K562 (cell line): ENCODE data around the gene FBXO11. TPM values are rescaled to one million over a fixed set of nuclear protein-coding genes. Genes with fewer than 3 reads are reported as not detected.
A peak's percentile ranks its signal among the peaks of the same experiment; 100 is the strongest.

ENCODE experiments used
- ATAC-seq: fragments of 200-7000 bp; cut with Tn5 transposase; 3 replicates; pipeline ENCODE4 v1.9.1; 2020; ENCODE audit warnings: moderate library complexity
- BruUV-seq: library from RNA; stranded (reverse); fragments of 400-500 nt; replicated peaks from 2 replicates; lab custom pipeline; 2021; lab: Mats Ljungman, UMichigan
- CTCF ChIA-PET: fragments of 300-600 bp; formaldehyde crosslinking; extraction: SDS; loops from one replicate; lab custom pipeline; 2021; ENCODE audit warnings: low intra/inter-chr PET ratio; lab: Yijun Ruan, JAX
- POLR2A ChIA-PET: fragments of 300-600, 350-650 bp; sonication (Branson Sonifier 250); formaldehyde crosslinking; extraction: SDS; loops from one replicate; lab custom pipeline; 2021; ENCODE audit warnings: antibody characterized with exemption, inconsistent platforms; lab: Yijun Ruan, JAX
- DNase-seq, 4 experiments: peaks; one replicate each; pipeline versions ENCODE4 v3.0.0 to v3.0.0-alpha.2; 2011 to 2018; ENCODE audit warnings: low spot score in 3 of 4, mixed read lengths in 3 of 4; ENCODE audit errors: extremely low read depth in 1 of 4
- FAIRE-seq: peaks from 2 replicates; lab custom pipeline; 2011; peaks lifted over from hg19 to GRCh38; lab: Jason Lieb, UNC
- H2AFZ ChIP-seq: 2 replicates; pipeline ENCODE4 v1.6.0; 2011; ENCODE audit warnings: low read depth, low read length, control low read depth, inconsistent platforms
- H3K27ac ChIP-seq: fragments of 200-600 bp; 3 replicates; pipeline ENCODE4 v1.8.0; 2011; ENCODE audit warnings: low read depth, mild to moderate bottlenecking, control low read depth, inconsistent platforms, low read length, moderate library complexity, mixed read lengths; ENCODE audit errors: extremely low read depth
- H3K27me3 ChIP-seq, 2 experiments: fragments of 300-600 bp in 1 of 2; 2 replicates in 1 of 2; 3 replicates in 1 of 2; pipeline versions ENCODE4 v1.6.0 to v1.8.0; 2011; ENCODE audit warnings: inconsistent platforms in 2 of 2, low read length in 2 of 2, mild to moderate bottlenecking in 1 of 2, mixed read lengths in 1 of 2, moderate library complexity in 1 of 2; ENCODE audit not compliant: control insufficient read depth in 2 of 2, insufficient read depth in 2 of 2
- H3K36me3 ChIP-seq: fragments of 300-600 bp; 3 replicates; pipeline ENCODE4 v1.8.0; 2011; ENCODE audit warnings: mild to moderate bottlenecking, low read length, inconsistent platforms; ENCODE audit not compliant: control insufficient read depth, insufficient read depth
- H3K4me1 ChIP-seq, 2 experiments: fragments of 200-600 bp in 1 of 2; replicated peaks in 1 of 2; 2 replicates in 1 of 2; 3 replicates in 1 of 2; pipeline versions ENCODE4 v1.5.1 to v1.8.0; 2011; ENCODE audit warnings: inconsistent platforms in 2 of 2, low read length in 2 of 2, mild to moderate bottlenecking in 1 of 2, mixed read lengths in 1 of 2, moderate library complexity in 1 of 2; ENCODE audit not compliant: control insufficient read depth in 2 of 2, insufficient read depth in 2 of 2
- H3K4me2 ChIP-seq: 2 replicates; pipeline ENCODE4 v1.6.1; 2011; ENCODE audit warnings: low read length, control low read depth, inconsistent platforms, mixed read lengths; ENCODE audit not compliant: insufficient read depth
- H3K4me3 ChIP-seq: fragments of 200-600 bp; sonication (generic), shearing (Covaris generic); 2 replicates; pipeline ENCODE4 v1.5.1; 2016; ENCODE audit warnings: control low read depth, inconsistent platforms
- H3K79me2 ChIP-seq: fragments of 200-600 bp; 3 replicates; pipeline ENCODE4 v1.8.0; 2011; ENCODE audit warnings: low read length, inconsistent platforms; ENCODE audit not compliant: control insufficient read depth, insufficient read depth
- H3K9ac ChIP-seq, 2 experiments: 2 replicates each; pipeline versions ENCODE4 v1.6.0 to v1.6.1; 2011; ENCODE audit warnings: low read depth in 2 of 2, low read length in 2 of 2, control low read depth in 1 of 2, inconsistent platforms in 1 of 2, mild to moderate bottlenecking in 1 of 2, mixed read lengths in 1 of 2; ENCODE audit not compliant: insufficient read depth in 1 of 2
- H3K9me1 ChIP-seq: one replicate; pipeline ENCODE4 v1.6.0; 2011; ENCODE audit warnings: inconsistent platforms, mild to moderate bottlenecking, low read length, moderate library complexity; ENCODE audit not compliant: control insufficient read depth, insufficient read depth
- H3K9me3 ChIP-seq: replicated peaks from 2 replicates; pipeline ENCODE4 v1.5.1; 2011; ENCODE audit warnings: low read depth, low read length, inconsistent platforms; ENCODE audit not compliant: control insufficient read depth, insufficient read depth
- H4K20me1 ChIP-seq: replicated peaks from 2 replicates; pipeline ENCODE4 v1.6.1; 2011; ENCODE audit warnings: low read length, inconsistent platforms, mixed read lengths; ENCODE audit not compliant: control insufficient read depth, insufficient read depth
- CGGBP1 ChIP-seq: fragments of 250-450 bp; sonication (Bioruptor Pico); IDR thresholded peaks from 2 replicates; pipeline ENCODE4 v1.9.0; 2021; ENCODE audit warnings: mild to moderate bottlenecking
- DPF2 ChIP-seq: fragments of 450-650 bp; IDR thresholded peaks from 2 replicates; pipeline ENCODE4 v1.6.1; 2016
- E2F5 ChIP-seq: sonication (generic); formaldehyde crosslinking; IDR thresholded peaks from 2 replicates; pipeline ENCODE4 v1.8.0; 2022; ENCODE audit warnings: mild to moderate bottlenecking, missing genetic modification reagents
- ESRRA ChIP-seq: fragments of 450-650 bp; IDR thresholded peaks from 2 replicates; pipeline ENCODE4 v1.6.1; 2014; ENCODE audit warnings: low read depth, mild to moderate bottlenecking, moderate library complexity, borderline replicate concordance
- EWSR1 ChIP-seq: fragments of 450-650 bp; IDR thresholded peaks from 2 replicates; pipeline ENCODE4 v1.6.1; 2018; ENCODE audit warnings: borderline replicate concordance, mild to moderate bottlenecking, low read depth, moderate library complexity; ENCODE audit not compliant: partially characterized antibody
- JUNB ChIP-seq: fragments of 450-650 bp; formaldehyde crosslinking; conservative IDR thresholded peaks from 2 replicates; pipeline ENCODE4 v1.4.0; 2020; ENCODE audit warnings: mild to moderate bottlenecking
- MED1 ChIP-seq: sonication (generic); formaldehyde crosslinking; IDR thresholded peaks from 2 replicates; pipeline ENCODE4 v1.8.1; 2023; ENCODE audit warnings: missing genetic modification reagents, borderline replicate concordance
- NRF1 ChIP-seq, 2 experiments: fragments of 450-650 bp; IDR thresholded peaks in 1 of 2; conservative IDR thresholded peaks in 1 of 2; 2 replicates each; pipeline ENCODE4 v1.6.1; 2014; ENCODE audit warnings: mild to moderate bottlenecking in 2 of 2
- NUFIP1 ChIP-seq: fragments of 450-650 bp; IDR thresholded peaks from 2 replicates; pipeline ENCODE4 v1.6.1; 2018; ENCODE audit not compliant: partially characterized antibody
- ZNF165 ChIP-seq: fragments of 250-450 bp; sonication (Bioruptor Pico); IDR thresholded peaks from 2 replicates; pipeline ENCODE4 v1.4.0; 2020; ENCODE audit warnings: borderline replicate concordance
- ZNF224 ChIP-seq: sonication (generic); formaldehyde crosslinking; IDR thresholded peaks from 2 replicates; pipeline ENCODE4 v1.8.0; 2022; ENCODE audit warnings: mild to moderate bottlenecking, missing genetic modification reagents
- ZNF318 ChIP-seq, 2 experiments: fragments of 450-650 bp; IDR thresholded peaks; 2 replicates each; pipeline ENCODE4 v1.6.1; 2016; ENCODE audit warnings: mild to moderate bottlenecking in 2 of 2, borderline replicate concordance in 1 of 2, low read depth in 1 of 2, moderate library complexity in 1 of 2
- WGBS: fragments of 100-300 bp; shearing (Covaris generic); methylation state at CpG from one replicate; pipeline ENCODE4 v1.1.6; 2016; ENCODE audit warnings: low coverage, mixed read lengths; ENCODE audit not compliant: insufficient coverage; ENCODE audit errors: missing lambda C conversion rate; 5-methylcytosine and 5-hydroxymethylcytosine counted together
- in situ Hi-C: fragments of 300-500 bp; cut with MboI; formaldehyde crosslinking; loops from 4 replicates; pipeline ENCODE4 v1.15.0; 2018; ENCODE audit warnings: inconsistent platforms, mixed read lengths
- intact Hi-C: fragments of 100-400 bp; cut with micrococcal nuclease; formaldehyde crosslinking; loops from 2 replicates; pipeline ENCODE4 v1.14.2; 2022
- polyA plus RNA-seq, 8 experiments: library from polyadenylated mRNA; depleted of rRNA in 4 of 8; stranded (reverse) in 5 of 8; unstranded in 3 of 8; fragments of >200 nt; fragmentation: Nextera tagmentation in 2 of 8; fragmentation: Illumina TruSeq in 1 of 8; extraction: Ambion mirVana in 2 of 8; extraction: Trizol in 1 of 8; gene quantifications; 2 replicates each; pipeline versions ENCODE4 v1.2.1 to v1.2.3, GENCODE V29; 2011 to 2014; ENCODE audit warnings: inconsistent platforms in 1 of 8, missing spikeins in 1 of 8
- total RNA-seq, 7 experiments: library from RNA; depleted of rRNA in 6 of 7; stranded (reverse); fragments of >200 nt in 6 of 7; fragmentation: Illumina TruSeq in 2 of 7; extraction: Trizol in 2 of 7; gene quantifications; 2 replicates each; pipeline versions ENCODE4 v1.2.1 to v1.2.3, GENCODE V29; 2011 to 2021; ENCODE audit warnings: low replicate concordance in 1 of 7

The FBXO11 gene
- total and polyA plus RNA-seq, 9 of the 15 experiments (the other 6 are each of a cell fraction or from before 2014, with no cell fraction given), result 8.8 to 44.5 (median 24.1) TPM

- WGBS, result 18% methylated on average over 28 of the region's 28 CpGs
- peaks cover 12 to 15% of the 10 kb centered on the region in 2 experiments for H3K27me3 ChIP-seq
- peak overlapping the region; percentile 52 for H3K4me2 ChIP-seq
- H4K20me1 ChIP-seq, result no peaks in the 10 kb centered on the region
- ChIA-PET CTCF (interaction anchor here (0.6 to 2.3 kb wide), 5 partner anchors 8 to 433 kb away, joined by 3 to 27 read pairs (median 3); no protein-coding TSS in a partner anchor), POLR2A (interaction anchor here (0.6 to 1.4 kb wide), 4 partner anchors 11 to 653 kb away, joined by 3 read pairs; partner anchors contain the start of gene MSH6)
- intact Hi-C loops, result loop anchor here (1.0 to 5.0 kb wide), 3 partner anchors 111 to 433 kb away; no protein-coding TSS in a partner anchor
- H3K9me3 ChIP-seq, result no peaks in the 10 kb centered on the region
- in situ Hi-C loops, result loop anchor here (5.0 to 10.0 kb wide), 2 partner anchors 323 to 431 kb away; no protein-coding TSS in a partner anchor
- DNase-seq (peak; percentile 69 to 78 (median 72)), ATAC-seq (peak; percentile 94), FAIRE-seq (no peak)
- BruUV-seq, result no TSS peak
- H3K27ac ChIP-seq, result no peak overlapping the region
- peak overlapping the region in 1 of 2 experiments; percentile 48; a peak in 1 of 4 replicates for H3K9ac ChIP-seq
- no peaks in the 10 kb centered on the region for H3K36me3 ChIP-seq
- no peaks in the 10 kb centered on the region for H3K79me2 ChIP-seq
- H3K9me1 ChIP-seq, result no peaks in the 10 kb centered on the region
- H2AFZ ChIP-seq, result peak overlapping the region; percentile 70
- H3K4me3 ChIP-seq, result no peak overlapping the region
- peaks cover 0 to 5% of the 10 kb centered on the region in 2 experiments; a peak in 2 of 5 replicates for H3K4me1 ChIP-seq
- TF ChIP-seq JUNB, result no peak
- TF ChIP-seq EWSR1, result no peak
- no peak for TF ChIP-seq ZNF165 (CRISPR knock-in tag)
- TF ChIP-seq ESRRA, result no peak
- TF ChIP-seq MED1, result no peak
- TF ChIP-seq ZNF224 (CRISPR knock-in tag), result no peak
- no peak for TF ChIP-seq NRF1 (conservative IDR thresholded peaks at IDR 0.05 in 1 of 2, IDR thresholded peaks at IDR 0.05 in 1 of 2)
- TF ChIP-seq CGGBP1 (CRISPR knock-in tag), result no peak
- no peak for TF ChIP-seq NUFIP1
- no peak for TF ChIP-seq ZNF318 (IDR thresholded peaks at IDR 0.05; ENCODE audit: borderline replicate concordance in 1 of 2, low read depth in 1 of 2)
- TF ChIP-seq E2F5, result no peak
- no peak for TF ChIP-seq DPF2
These were observed 138.3 kb downstream of the FBXO11 start for GRCh38 chr2:47767880-47768609.
